RWPE2 (cell line): ENCODE results near the gene IFI30.

Experiments used
- ATAC-seq: fragments of 200-7000 bp; cut with Tn5 transposase; 3 replicates; pipeline ENCODE4 v1.9.1; 2021; ENCODE audit warnings: low read depth
- DNase-seq: peaks from one replicate; pipeline ENCODE4 v3.0.0-alpha.2; 2020; ENCODE audit warnings: low spot score
- H3K27ac ChIP-seq: fragments of 450-650 bp; 2 replicates; pipeline ENCODE4 v1.5.1; 2017; ENCODE audit warnings: mild to moderate bottlenecking; ENCODE audit not compliant: poor library complexity, severe bottlenecking
- H3K27me3 ChIP-seq: fragments of 250-450 bp; sonication (Bioruptor Pico); 2 replicates; pipeline ENCODE4 v1.5.1; 2021; ENCODE audit warnings: mild to moderate bottlenecking, moderate library complexity; ENCODE audit not compliant: insufficient read depth, poor library complexity, severe bottlenecking
- H3K36me3 ChIP-seq: fragments of 250-450 bp; sonication (Bioruptor Pico); 2 replicates; pipeline ENCODE4 v1.5.1; 2020; ENCODE audit warnings: low read depth, mild to moderate bottlenecking, moderate library complexity
- H3K4me1 ChIP-seq: fragments of 250-450 bp; sonication (Bioruptor Pico); 2 replicates; pipeline ENCODE4 v1.5.1; 2021; ENCODE audit warnings: mild to moderate bottlenecking, moderate library complexity; ENCODE audit not compliant: insufficient read depth, poor library complexity, severe bottlenecking
- H3K4me3 ChIP-seq: fragments of 250-450 bp; sonication (Bioruptor Pico); 2 replicates; pipeline ENCODE4 v1.5.1; 2021; ENCODE audit warnings: mild to moderate bottlenecking, moderate library complexity; ENCODE audit not compliant: severe bottlenecking
- H3K9me3 ChIP-seq: fragments of 250-450 bp; sonication (Bioruptor Pico); 2 replicates; pipeline ENCODE4 v1.5.1; 2021; ENCODE audit warnings: mild to moderate bottlenecking, moderate library complexity; ENCODE audit not compliant: severe bottlenecking
- CTCF ChIP-seq: fragments of 450-650 bp; IDR thresholded peaks from one replicate; pipeline ENCODE4 v1.5.1; 2017; ENCODE audit warnings: mild to moderate bottlenecking, moderate library complexity; ENCODE audit not compliant: poor library complexity, severe bottlenecking

The IFI30 gene

DNA sequence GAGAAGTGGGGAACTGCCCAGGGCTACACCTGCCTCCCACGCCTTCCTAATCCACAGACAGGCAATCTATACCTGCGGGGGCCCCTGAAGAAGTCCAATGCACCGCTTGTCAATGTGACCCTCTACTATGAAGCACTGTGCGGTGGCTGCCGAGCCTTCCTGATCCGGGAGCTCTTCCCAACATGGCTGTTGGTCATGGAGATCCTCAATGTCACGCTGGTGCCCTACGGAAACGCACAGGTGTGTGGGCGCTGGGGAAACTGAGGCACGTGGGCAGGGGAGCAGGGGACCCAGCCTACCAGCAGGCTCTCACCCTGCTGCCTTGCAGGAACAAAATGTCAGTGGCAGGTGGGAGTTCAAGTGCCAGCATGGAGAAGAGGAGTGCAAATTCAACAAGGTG lies 1.4 kb downstream of the IFI30 start:
- no peaks in the 10 kb centered on the region for H3K9me3 ChIP-seq
- no peak overlapping the region for H3K27ac ChIP-seq
- ATAC-seq: no peak
- no peak overlapping the region for H3K4me3 ChIP-seq
- peak; percentile 46 for DNase-seq
- peaks cover 3% of the 10 kb centered on the region for H3K4me1 ChIP-seq
- no peaks in the 10 kb centered on the region for H3K27me3 ChIP-seq
- no peak for TF ChIP-seq CTCF
- H3K36me3 ChIP-seq: no peaks in the 10 kb centered on the region; the same call in 1 of the 2 replicates

GRCh38 chr19:18176367-18177310 lies 3.0 kb downstream of the IFI30 start:
- H3K4me1 ChIP-seq: peaks cover 3% of the 10 kb centered on the region
- H3K4me3 ChIP-seq: no peak overlapping the region
- no peak overlapping the region for H3K27ac ChIP-seq
- no peak for TF ChIP-seq CTCF
- H3K36me3 ChIP-seq: no peaks in the 10 kb centered on the region
- DNase-seq (no peak), ATAC-seq (no peak)
- H3K27me3 ChIP-seq: no peaks in the 10 kb centered on the region
- no peaks in the 10 kb centered on the region for H3K9me3 ChIP-seq

- ATAC-seq (no peak), DNase-seq (no peak)
Observed at GRCh38 chr19:18179957-18180356, 6.3 kb downstream of the IFI30 start.

DNA sequence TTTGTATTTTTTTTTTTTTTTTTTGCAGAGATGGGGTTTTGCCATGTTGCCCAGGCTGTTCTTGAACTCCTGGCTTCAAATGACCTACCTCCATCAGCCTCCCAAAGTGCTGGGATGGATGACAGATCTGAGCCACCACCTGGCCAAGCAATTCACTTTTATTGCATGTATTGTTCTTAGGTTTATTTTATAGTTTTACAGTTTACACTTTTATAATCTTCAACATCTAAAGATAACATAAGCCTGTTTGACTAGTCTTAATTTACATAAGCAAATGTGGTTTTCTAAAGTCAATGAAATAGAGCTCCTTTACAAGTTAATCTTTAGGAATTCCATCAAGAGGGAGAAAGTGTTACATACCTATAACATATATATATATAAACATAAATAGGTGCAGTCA lies 9.9 kb downstream of the IFI30 start:
- ATAC-seq (no peak), DNase-seq (no peak)
- Histone ChIP-seq H3K4me3 (no peak overlapping the region), H3K36me3 (no peaks in the 10 kb centered on the region), H3K27me3 (no peaks in the 10 kb centered on the region), H3K27ac (no peak overlapping the region), H3K4me1 (no peaks in the 10 kb centered on the region), H3K9me3 (no peaks in the 10 kb centered on the region)
- no peak for TF ChIP-seq CTCF

More at GRCh38 chr19:18179957-18180356, 6.3 kb downstream of the IFI30 start:
- no peaks in the 10 kb centered on the region for H3K36me3 ChIP-seq
- H3K9me3 ChIP-seq: no peaks in the 10 kb centered on the region
- H3K27me3 ChIP-seq: no peaks in the 10 kb centered on the region
- TF ChIP-seq CTCF: no peak
- no peak overlapping the region for H3K27ac ChIP-seq
- no peaks in the 10 kb centered on the region for H3K4me1 ChIP-seq
- no peak overlapping the region for H3K4me3 ChIP-seq

DNA sequence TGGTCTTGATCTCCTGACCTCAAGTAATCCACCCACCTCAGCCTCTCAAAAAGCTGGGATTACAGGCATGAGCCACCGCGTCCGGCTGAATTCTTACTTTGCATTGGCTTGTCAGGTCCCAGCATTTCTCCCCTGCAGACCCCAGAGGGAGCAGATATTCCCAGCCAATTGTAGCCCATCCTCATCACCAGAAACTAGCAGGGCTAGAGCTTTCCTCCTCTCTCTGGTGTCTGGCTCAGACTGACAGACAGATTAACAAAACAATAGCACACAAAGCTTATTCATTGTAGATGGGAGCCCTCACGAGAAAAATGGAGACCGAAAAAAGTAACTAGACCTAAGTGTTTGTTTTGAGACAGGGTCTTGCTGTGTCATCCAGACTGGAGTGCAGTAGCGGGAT lies 11.9 kb downstream of the IFI30 start:
- ATAC-seq (no peak), DNase-seq (no peak)
- H3K36me3 ChIP-seq: no peaks in the 10 kb centered on the region
- no peaks in the 10 kb centered on the region for H3K27me3 ChIP-seq
- no peak overlapping the region for H3K4me3 ChIP-seq
- H3K4me1 ChIP-seq: no peaks in the 10 kb centered on the region
- TF ChIP-seq CTCF: no peak
- no peak overlapping the region for H3K27ac ChIP-seq
- no peaks in the 10 kb centered on the region for H3K9me3 ChIP-seq
